Heart right ventricle (tissue), 16 donors: ENCODE measurements around the gene PPP1R10. TPM values are rescaled to one million over a fixed set of nuclear protein-coding genes. Genes with fewer than 3 reads are reported as not detected.

Experiments
- ATAC-seq, 8 donors: fragments of 200-7000 bp; cut with Tn5 transposase; one replicate each; pipeline ENCODE4 v1.9.1; 2020; ENCODE audit warnings: mild to moderate bottlenecking in 8 of 8, moderate library complexity in 8 of 8, moderate number of reproducible peaks in 1 of 8
- DNase-seq, 2 donors: peaks; one replicate each; pipeline ENCODE4 v3.0.0-alpha.2; 2020
- H3K27ac ChIP-seq, 10 donors: fragments of 200-600 bp; sonication (generic) in 2 of 10; one replicate each; pipeline versions ENCODE4 v1.5.0 to v1.8.0; 2020 to 2022; ENCODE audit warnings: mild to moderate bottlenecking in 3 of 10
- H3K27me3 ChIP-seq, 7 donors: fragments of 200-600 bp; one replicate each; pipeline ENCODE4 v1.8.0; 2021 to 2022; ENCODE audit warnings: mild to moderate bottlenecking in 2 of 7
- H3K36me3 ChIP-seq, 9 donors: fragments of 200-600 bp; sonication (generic) in 1 of 9; one replicate each; pipeline versions ENCODE4 v1.5.0 to v1.8.0; 2020 to 2022; ENCODE audit warnings: mild to moderate bottlenecking in 2 of 9
- H3K4me1 ChIP-seq, 9 donors: fragments of 200-600 bp; sonication (generic) in 1 of 9; one replicate each; pipeline versions ENCODE4 v1.5.0 to v1.8.0; 2020 to 2022; ENCODE audit warnings: mild to moderate bottlenecking in 4 of 9
- H3K4me3 ChIP-seq, 10 donors: fragments of 200-600 bp; sonication (generic) in 2 of 10; one replicate each; pipeline versions ENCODE4 v1.5.0 to v1.8.0; 2020 to 2022; ENCODE audit warnings: mild to moderate bottlenecking in 7 of 10, moderate library complexity in 2 of 10
- H3K9me3 ChIP-seq, 11 donors: fragments of 200-600 bp in 10 of 11; sonication (generic) in 2 of 11; one replicate each; pipeline versions ENCODE4 v1.5.0 to v1.8.0; 2013 to 2022; ENCODE audit warnings: mild to moderate bottlenecking in 2 of 11, control low read depth in 1 of 11, moderate library complexity in 1 of 11
- CTCF ChIP-seq, 9 donors: fragments of 200-600 bp; sonication (generic) in 2 of 9; IDR thresholded peaks; one replicate each; pipeline versions ENCODE4 v1.5.0 to v1.8.0; 2021 to 2022; ENCODE audit warnings: antibody characterized with exemption in 9 of 9, mild to moderate bottlenecking in 5 of 9, moderate library complexity in 1 of 9
- WGBS, 2 donors: extraction: QIAGEN DNeasy Blood & Tissue Kit; methylation state at CpG; one replicate each; pipeline ENCODE4 v1.1.7; 2013; ENCODE audit warnings: inconsistent platforms in 1 of 2; 5-methylcytosine and 5-hydroxymethylcytosine counted together
- intact Hi-C, 10 donors: fragments of 100-400 bp; cut with DNase I; formaldehyde crosslinking; loops; one replicate each; pipeline versions ENCODE4 v1.11.1 to v1.14.2; 2022
- polyA plus RNA-seq, 2 donors: library from polyadenylated mRNA; stranded (reverse); fragments of 200-250 nt; gene quantifications; one replicate each; pipeline ENCODE4 v1.2.3, GENCODE V29; 2013
- total RNA-seq, 10 donors: library from RNA; stranded (reverse); fragmentation: NEBNext Ultra II Directional in 3 of 10; extraction: Animal tissue kit (Norgen Biotek cat#: 25700) in 3 of 10; gene quantifications; one replicate each; pipeline versions ENCODE4 v1.2.1 to v1.2.4, GENCODE V29; 2021 to 2023
- donor health status: Arrhythmogenic right ventricular cardiomyopathy.
- donor health status: ischemic (EF 13 %, LVEDD 7.1; RV severe dilation, severe dysfunction).
- donor health status: healthy with polysubstance abuse.
- donor health status: DM: no; HTN: yes; CAD: no.
- donor health status: DM: no; HTN: no; CAD: no.
- donor health status: ischemic (EF 25% LVEDD 6.9; RV normal size, moderate dysfunction).
- donor health status: ischemic (EF 25% LVEDD 5.7; RV mildly dilated, moderate dysfunction).
- donor health status: healthy.
- donor health status: DM: yes; HTN: yes; CAD: no.
- donor health status: Ischemic cardiomyopathy.
- donor health status: ischemic (EF 35%, LVEDD 5.7; RV mildly dilated, moderate dysfunction).
- donor health status: nonischemic (EF 11% LVEDD 7.7; RV severe dilation, severe dysfunction).
- donor health status: DM: yes; HTN: yes; CAD: no.
- donor health status: PGD.
- donor health status: ischemic (EF 29% LVEDD 5.4; RV normal size, mild dysfunction).
- donor health status: nonischemic (EF 23%, LVEDD 6.1; RV moderate dilation, normal function).

PPP1R10 gene
- total and polyA plus RNA-seq, 12 donors = 7.8 to 51.1 (median 30.1) TPM

DNA sequence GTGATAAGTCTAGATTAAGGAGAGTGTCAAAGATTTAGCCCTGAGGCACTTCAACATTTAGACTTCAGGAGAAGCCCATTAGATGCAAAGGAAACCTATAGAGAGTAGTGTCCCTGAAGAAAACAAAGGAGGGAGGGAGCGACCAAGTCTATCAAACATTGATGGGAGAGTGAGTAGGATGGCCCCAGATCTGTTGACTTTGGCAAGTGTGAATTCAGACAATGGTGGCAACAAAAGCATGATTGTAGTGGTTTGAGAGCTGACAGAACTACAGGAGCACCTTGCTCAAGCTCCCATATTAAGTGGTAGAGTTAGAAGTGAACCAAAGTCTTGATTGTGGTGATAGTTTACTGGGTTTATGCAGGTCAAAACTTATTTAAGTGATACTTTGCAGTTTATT is 46.8 kb downstream of the PPP1R10 start:
- H3K27me3 ChIP-seq = no peaks in the 10 kb centered on the region
- peaks cover 10 to 38% (median 29%) of the 10 kb centered on the region in 9 donors for H3K4me1 ChIP-seq
- H3K9me3 ChIP-seq = no peaks in the 10 kb centered on the region
- H3K27ac ChIP-seq = peak overlapping the region in 7 of 10 donors; percentile 82 to 94 (median 89)
- H3K4me3 ChIP-seq = peak overlapping the region; percentile 53 to 87 (median 72)
- 64 to 68% methylated on average over 1 of the region's 1 CpG for WGBS, 2 donors
- no peak for ATAC-seq
- intact Hi-C loops = loop anchor here in 3 of 10 donors (2.0 kb wide), 1 partner anchor 13 kb away; the partner anchor contains the start of genes GNL1 (in 3 of the 3) and PRR3 (in 3 of the 3)
- no peak for TF ChIP-seq CTCF (IDR thresholded peaks at IDR 0.05)
- no peak for DNase-seq
- peaks cover 0 to 10% (median 0%) of the 10 kb centered on the region in 9 donors for H3K36me3 ChIP-seq

DNA sequence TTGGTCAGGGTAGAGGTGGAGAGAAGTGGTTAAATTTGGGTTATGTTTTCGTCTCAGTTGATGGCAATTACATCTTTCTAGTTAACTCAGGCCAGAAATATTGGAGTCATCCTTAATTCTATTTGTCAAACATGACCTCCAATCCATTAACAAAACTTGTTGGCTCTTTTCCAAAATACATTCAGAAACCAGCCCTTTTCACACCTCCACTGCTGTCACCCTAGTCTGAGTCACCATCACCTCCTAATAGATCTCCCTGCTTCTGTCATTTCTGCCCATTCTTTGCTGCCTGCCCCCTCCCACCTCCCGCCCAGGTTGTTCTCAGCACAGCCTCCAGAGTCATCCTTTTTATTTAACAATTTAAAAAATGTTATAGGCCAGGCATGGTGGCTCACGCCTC is 48.8 kb downstream of the PPP1R10 start:
- no peaks in the 10 kb centered on the region for H3K27me3 ChIP-seq
- TF ChIP-seq CTCF (IDR thresholded peaks at IDR 0.05) = no peak
- peaks cover 0 to 12% (median under 1%) of the 10 kb centered on the region in 9 donors for H3K36me3 ChIP-seq
- intact Hi-C loops = no loop called here
- no peak overlapping the region for H3K4me3 ChIP-seq
- H3K9me3 ChIP-seq = no peaks in the 10 kb centered on the region
- no peak for ATAC-seq
- no peak overlapping the region for H3K27ac ChIP-seq
- H3K4me1 ChIP-seq = peaks cover 10 to 28% (median 26%) of the 10 kb centered on the region in 9 donors
- no peak for DNase-seq
- 63 to 83% methylated on average over 3 of the region's 3 CpGs for WGBS, 2 donors

- H3K27me3 ChIP-seq = no peaks in the 10 kb centered on the region
- H3K27ac ChIP-seq = no peak overlapping the region
- no peak overlapping the region for H3K4me3 ChIP-seq
- no peak for TF ChIP-seq CTCF (IDR thresholded peaks at IDR 0.05)
- H3K36me3 ChIP-seq = peaks cover 0 to 34% (median 13%) of the 10 kb centered on the region in 9 donors
- intact Hi-C loops = no loop called here
- ATAC-seq (no peak), DNase-seq (no peak)
- H3K9me3 ChIP-seq = no peaks in the 10 kb centered on the region
- H3K4me1 ChIP-seq = peaks cover 5 to 12% (median 10%) of the 10 kb centered on the region in 9 donors
Measured at GRCh38 chr6:30565772-30566171, 51.3 kb downstream of the PPP1R10 start.

GRCh38 chr6:30564114-30564513 is 52.9 kb downstream of the PPP1R10 start:
- Histone ChIP-seq H3K9me3 (no peaks in the 10 kb centered on the region), H3K36me3 (peaks cover 0 to 40% (median 13%) of the 10 kb centered on the region in 9 donors), H3K27me3 (no peaks in the 10 kb centered on the region), H3K4me1 (peaks cover 0 to 4% (median 0%) of the 10 kb centered on the region in 9 donors), H3K27ac (no peak overlapping the region), H3K4me3 (no peak overlapping the region)
- no peak for TF ChIP-seq CTCF (IDR thresholded peaks at IDR 0.05)
- ATAC-seq (no peak), DNase-seq (no peak)
- intact Hi-C loops = no loop called here
- WGBS, 2 donors = 89 to 96% methylated on average over 1 of the region's 1 CpG
